Effector memory CD4-positive, alpha-beta T cell (primary cell): ENCODE results near the gene PDE9A.

Experiments used
- DNase-seq, 3 donors: peaks; one replicate each; pipeline ENCODE4 v3.0.0-alpha.2; 2020
- H3K27ac ChIP-seq: 2 replicates; pipeline ENCODE4 v1.7.0; 2013; ENCODE audit warnings: mild to moderate bottlenecking, low read length, moderate library complexity; ENCODE audit not compliant: insufficient read depth, poor library complexity, severe bottlenecking
- H3K27me3 ChIP-seq: replicated peaks from 2 replicates; pipeline ENCODE4 v1.7.0; 2013; ENCODE audit warnings: mild to moderate bottlenecking, low read length; ENCODE audit not compliant: insufficient read depth, control insufficient read depth, poor library complexity, severe bottlenecking
- H3K36me3 ChIP-seq: 2 replicates; pipeline ENCODE4 v1.7.0; 2013; ENCODE audit warnings: mild to moderate bottlenecking, low read length, moderate library complexity; ENCODE audit not compliant: control insufficient read depth, insufficient read depth
- H3K4me1 ChIP-seq: 2 replicates; pipeline ENCODE4 v1.7.0; 2013; ENCODE audit warnings: low read length, mild to moderate bottlenecking; ENCODE audit not compliant: control insufficient read depth, insufficient read depth, poor library complexity, severe bottlenecking
- H3K4me3 ChIP-seq: 2 replicates; pipeline ENCODE4 v1.7.0; 2013; ENCODE audit warnings: low read length, low read depth, mild to moderate bottlenecking; ENCODE audit not compliant: insufficient read depth, poor library complexity, severe bottlenecking
- H3K9me3 ChIP-seq: 2 replicates; pipeline ENCODE4 v1.7.0; 2013; ENCODE audit warnings: mild to moderate bottlenecking, low read length, moderate library complexity; ENCODE audit not compliant: control insufficient read depth

PDE9A gene

DNA sequence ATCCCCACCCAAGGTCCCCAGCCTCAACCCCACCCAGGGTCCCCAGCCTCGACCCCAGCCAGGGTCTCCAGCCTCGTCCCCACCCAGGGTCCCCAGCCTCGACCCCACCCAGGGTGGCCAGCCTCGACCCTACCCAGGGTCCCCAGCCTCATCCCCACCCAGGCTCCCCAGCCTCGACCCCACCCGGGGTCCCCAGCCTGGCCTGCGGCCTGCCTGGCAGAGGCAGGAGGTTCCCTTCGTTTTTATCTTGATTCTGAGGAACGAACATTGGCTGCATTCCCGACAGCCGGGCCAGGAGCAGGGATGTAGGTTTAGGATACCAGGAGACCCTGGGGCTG is 3.4 kb upstream of the PDE9A start:
- H3K9me3 ChIP-seq: no peaks in the 10 kb centered on the region
- H3K36me3 ChIP-seq: no peaks in the 10 kb centered on the region
- peaks cover 4% of the 10 kb centered on the region for H3K27me3 ChIP-seq

GRCh38 chr21:42650441-42651421 is 2.7 kb upstream of the PDE9A start:
- peaks cover 18% of the 10 kb centered on the region for H3K4me1 ChIP-seq
- no peak overlapping the region for H3K4me3 ChIP-seq
- H3K36me3 ChIP-seq: no peaks in the 10 kb centered on the region
- no peak for DNase-seq
- H3K9me3 ChIP-seq: no peaks in the 10 kb centered on the region
- no peak overlapping the region for H3K27ac ChIP-seq
- H3K27me3 ChIP-seq: peaks cover 4% of the 10 kb centered on the region

More for the DNA sequence above, 3.4 kb upstream of the PDE9A start:
- no peak for DNase-seq
- Histone ChIP-seq H3K4me3 (no peak overlapping the region), H3K27ac (no peak overlapping the region), H3K4me1 (peaks cover 13% of the 10 kb centered on the region)

- H3K27me3 ChIP-seq: peaks cover 4% of the 10 kb centered on the region
- no peak for DNase-seq
- H3K4me3 ChIP-seq: no peak overlapping the region
- H3K36me3 ChIP-seq: no peaks in the 10 kb centered on the region
- no peaks in the 10 kb centered on the region for H3K9me3 ChIP-seq
- no peak overlapping the region for H3K27ac ChIP-seq
- peaks cover 18% of the 10 kb centered on the region for H3K4me1 ChIP-seq
Measured at GRCh38 chr21:42651515-42652401, 1.7 kb upstream of the PDE9A start.

GRCh38 chr21:42652527-42653230 is 742 bp upstream of the PDE9A start:
- H3K9me3 ChIP-seq: no peaks in the 10 kb centered on the region
- H3K27me3 ChIP-seq: peaks cover 4% of the 10 kb centered on the region
- no peak for DNase-seq
- H3K4me1 ChIP-seq: peaks cover 18% of the 10 kb centered on the region
- H3K4me3 ChIP-seq: peak overlapping the region; percentile 22
- no peak overlapping the region for H3K27ac ChIP-seq
- H3K36me3 ChIP-seq: no peaks in the 10 kb centered on the region

DNA sequence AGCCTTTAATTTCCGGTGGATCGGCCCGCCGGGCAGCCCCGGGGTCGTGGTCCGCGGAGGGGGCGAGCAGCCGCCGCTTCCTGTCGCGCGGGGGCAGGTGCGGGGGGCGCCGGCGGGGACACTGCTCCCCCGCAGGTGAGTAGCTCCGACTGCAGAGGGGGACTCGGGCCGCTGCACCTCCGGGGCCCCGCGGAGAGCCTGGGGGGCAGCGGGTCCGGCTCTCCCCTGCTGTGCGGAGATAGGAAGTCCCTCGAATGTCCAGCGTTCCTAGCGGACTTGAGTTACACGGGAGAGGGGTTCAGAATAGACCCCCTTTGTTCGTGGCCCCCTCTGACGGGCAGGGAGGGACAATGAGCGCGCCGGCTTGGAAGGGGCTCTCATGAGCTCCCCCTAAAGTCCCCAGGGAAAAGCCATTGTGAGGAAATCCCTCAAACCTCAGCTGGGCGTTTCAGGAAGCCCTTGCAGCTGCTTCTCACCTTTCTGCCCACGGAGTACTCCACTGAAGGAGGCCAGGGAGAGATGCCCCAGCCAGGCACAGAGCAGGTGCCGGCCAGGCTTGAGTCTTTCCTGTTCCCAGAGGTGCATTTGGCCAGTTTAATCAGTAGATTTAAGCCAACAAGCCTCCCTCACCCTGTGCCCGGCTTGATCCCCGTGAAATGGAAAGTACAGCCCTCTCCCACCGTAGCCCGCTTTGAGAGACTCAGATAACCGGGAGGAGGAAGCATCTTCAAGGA is 925 bp downstream of the PDE9A start:
- Histone ChIP-seq H3K27ac (peak overlapping the region; percentile 25), H3K4me1 (peaks cover 18% of the 10 kb centered on the region), H3K27me3 (peaks cover 4% of the 10 kb centered on the region), H3K9me3 (no peaks in the 10 kb centered on the region), H3K36me3 (no peaks in the 10 kb centered on the region), H3K4me3 (peak overlapping the region; percentile 64)
- DNase-seq: no peak

DNA sequence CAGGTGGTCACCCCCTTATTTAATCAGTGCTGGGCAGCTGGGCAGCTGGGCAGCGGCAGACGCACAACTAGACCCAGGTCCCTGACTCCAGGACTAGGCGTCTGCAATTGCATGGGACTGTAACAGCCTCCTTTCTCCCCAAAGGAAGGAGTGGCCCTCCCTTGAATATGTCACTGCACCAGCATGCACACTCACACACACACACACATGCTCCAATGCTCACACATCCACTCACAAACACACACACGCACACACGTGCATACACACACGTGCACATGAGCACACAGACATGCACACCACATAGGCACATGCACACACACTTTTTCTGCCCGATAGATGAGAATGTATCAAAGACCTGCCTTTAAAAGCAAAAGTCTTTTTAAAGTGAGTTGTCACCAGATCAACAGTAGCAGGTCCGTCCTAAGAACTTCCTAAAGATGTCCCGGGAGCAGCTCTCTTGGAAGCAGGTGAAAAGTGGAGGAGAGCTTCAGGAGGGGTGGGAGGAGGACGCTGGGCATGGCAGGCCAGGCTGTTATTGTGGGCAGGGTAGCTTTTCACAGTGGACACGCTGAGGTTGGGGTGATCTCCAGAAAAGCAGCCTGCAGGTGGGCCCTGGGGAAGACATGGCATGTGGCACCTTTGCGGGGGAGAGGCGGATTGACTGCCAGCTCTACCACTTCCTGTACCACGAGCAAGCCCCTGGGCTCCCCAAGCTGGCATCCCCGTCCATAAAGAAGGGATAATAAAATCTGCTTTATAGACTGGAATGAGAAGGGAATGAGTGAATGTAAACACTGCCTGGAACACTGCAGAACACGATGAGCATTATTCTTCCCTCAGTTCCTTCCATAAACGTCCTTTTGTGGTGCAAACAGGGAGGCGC is 1.7 kb downstream of the PDE9A start:
- Histone ChIP-seq H3K27ac (no peak overlapping the region), H3K4me3 (peak overlapping the region; percentile 64)

DNA sequence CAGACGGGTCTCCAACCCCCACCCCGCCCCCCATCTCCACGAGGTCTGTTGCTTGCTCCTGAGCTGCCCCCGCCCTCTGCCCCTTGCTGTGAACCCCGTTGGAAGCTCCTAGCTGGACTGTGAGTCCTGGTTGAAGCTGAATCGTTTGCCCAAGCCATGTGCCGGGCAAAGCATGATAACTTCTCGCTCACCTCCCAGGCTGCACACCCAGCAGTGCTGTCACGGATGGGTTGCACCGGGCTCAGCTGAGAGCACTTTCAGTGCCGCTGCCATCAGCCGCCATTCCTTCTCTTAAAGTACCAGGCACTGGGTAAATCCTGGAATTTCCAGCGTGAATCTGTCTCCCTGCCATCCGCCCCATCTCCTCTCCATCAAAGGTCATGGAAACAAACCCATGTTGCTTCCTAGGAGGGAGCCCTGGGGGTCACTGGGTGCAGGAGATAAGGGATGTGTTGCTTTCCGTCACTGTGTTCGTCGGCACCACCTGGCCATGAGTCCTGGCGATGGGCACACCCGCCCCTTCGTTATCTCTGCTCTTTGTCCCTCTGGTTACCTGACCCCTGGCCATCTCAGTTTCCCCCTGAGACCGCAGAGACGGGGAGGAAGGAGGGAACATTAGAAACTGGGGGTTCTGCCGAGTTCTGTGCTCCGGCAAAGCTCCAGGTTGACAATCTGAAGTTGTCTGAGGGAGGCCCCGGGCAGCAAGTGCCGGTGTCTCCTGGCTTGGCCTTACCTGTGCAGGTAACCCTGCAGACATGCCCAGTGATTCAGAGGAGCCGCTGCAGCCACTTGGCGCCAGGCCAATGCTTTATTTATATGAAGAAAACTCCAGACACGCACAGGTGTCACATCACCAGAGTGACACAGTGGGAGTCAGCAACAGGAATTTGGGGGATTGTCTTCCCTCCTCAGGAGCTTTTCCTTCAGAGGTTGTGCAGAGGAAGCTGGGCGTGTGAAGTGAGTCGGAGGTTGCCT is 2.7 kb downstream of the PDE9A start:
- Histone ChIP-seq H3K4me1 (peaks cover 18% of the 10 kb centered on the region), H3K9me3 (no peaks in the 10 kb centered on the region), H3K36me3 (no peaks in the 10 kb centered on the region), H3K4me3 (no peak overlapping the region), H3K27me3 (peaks cover 4% of the 10 kb centered on the region), H3K27ac (no peak overlapping the region)
- DNase-seq: no peak

More for the DNA sequence above, 1.7 kb downstream of the PDE9A start:
- no peaks in the 10 kb centered on the region for H3K9me3 ChIP-seq
- no peak for DNase-seq
- peaks cover 4% of the 10 kb centered on the region for H3K27me3 ChIP-seq
- H3K4me1 ChIP-seq: peaks cover 18% of the 10 kb centered on the region
- no peaks in the 10 kb centered on the region for H3K36me3 ChIP-seq

- H3K9me3 ChIP-seq: no peaks in the 10 kb centered on the region
- H3K4me3 ChIP-seq: no peak overlapping the region
- peaks cover 4% of the 10 kb centered on the region for H3K27me3 ChIP-seq
- peaks cover 18% of the 10 kb centered on the region for H3K4me1 ChIP-seq
- DNase-seq: no peak
- no peaks in the 10 kb centered on the region for H3K36me3 ChIP-seq
- H3K27ac ChIP-seq: no peak overlapping the region
Measured at GRCh38 chr21:42656872-42657271, 3.5 kb downstream of the PDE9A start.
